SK-N-SH (cell line): ENCODE results near the gene KIAA1549.

Experiments
- EP300 ChIP-seq, 2 experiments: IDR thresholded peaks; 2 replicates each; pipeline versions ENCODE4 v1.4.0 to v1.6.1; 2012; ENCODE audit warnings: borderline replicate concordance in 1 of 2, low read depth in 1 of 2, low read length in 1 of 2
- EZH2phosphoT487 ChIP-seq: fragments of 200-600 bp; sonication (generic); IDR thresholded peaks from 2 replicates; pipeline ENCODE4 v1.6.1; 2017; ENCODE audit warnings: low read depth, mixed run types, mild to moderate bottlenecking, antibody characterized with exemption, moderate library complexity, borderline replicate concordance
- GABPA ChIP-seq: IDR thresholded peaks from 2 replicates; pipeline ENCODE4 v1.4.0; 2012; ENCODE audit warnings: low read depth, mild to moderate bottlenecking
- NRF1 ChIP-seq: IDR thresholded peaks from 2 replicates; pipeline ENCODE4 v1.6.1; 2012; ENCODE audit warnings: low read depth, mild to moderate bottlenecking, low read length
- POLR2AphosphoS5 ChIP-seq: IDR thresholded peaks from 2 replicates; pipeline ENCODE4 v1.6.1; 2012; ENCODE audit warnings: low read depth, low read length
- RCOR1 ChIP-seq: fragments of 150-350 bp; IDR thresholded peaks from 2 replicates; pipeline ENCODE4 v1.6.1; 2017; ENCODE audit warnings: antibody characterized with exemption, low read length
- YY1 ChIP-seq: IDR thresholded peaks from 2 replicates; pipeline ENCODE4 v1.4.0; 2012; ENCODE audit warnings: low read depth, mild to moderate bottlenecking
- TF ChIP-seq, protein P1 (sequence below): fragments of 200-600 bp; sonication (generic); IDR thresholded peaks from 2 replicates; pipeline ENCODE4 v1.6.1; 2017; ENCODE audit warnings: antibody characterized with exemption, mild to moderate bottlenecking, moderate library complexity
- TF ChIP-seq, protein P2 (sequence below): fragments of 150-350 bp; IDR thresholded peaks from 2 replicates; pipeline ENCODE4 v1.6.1; 2017; ENCODE audit warnings: antibody characterized with exemption, low read length, low read depth, borderline replicate concordance

DNA sequence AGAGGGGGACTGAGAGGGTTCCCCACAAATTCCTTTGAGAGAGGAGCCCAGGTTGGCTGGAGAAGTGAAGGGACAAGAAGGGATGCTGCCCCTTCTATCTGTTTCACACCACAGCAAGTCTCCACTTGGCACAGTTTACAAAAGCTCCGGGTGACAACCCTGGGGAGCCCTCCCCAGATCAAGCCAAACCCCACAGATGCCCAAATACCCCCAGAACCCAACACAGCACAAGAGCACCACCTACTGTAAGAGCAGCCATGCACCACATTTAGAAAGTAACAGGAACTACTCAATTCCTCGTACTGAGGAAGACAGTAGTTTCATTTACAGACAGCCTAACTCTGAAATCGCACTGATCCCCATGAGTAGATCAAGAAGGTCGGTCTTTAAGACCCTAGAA is 115.3 kb downstream of the KIAA1549 start:
- no peak for TF ChIP-seq EZH2phosphoT487
- no peak for TF ChIP-seq POLR2AphosphoS5
- no peak for TF ChIP-seq NRF1
- TF ChIP-seq YY1, result no peak
- TF ChIP-seq, protein P1, sequence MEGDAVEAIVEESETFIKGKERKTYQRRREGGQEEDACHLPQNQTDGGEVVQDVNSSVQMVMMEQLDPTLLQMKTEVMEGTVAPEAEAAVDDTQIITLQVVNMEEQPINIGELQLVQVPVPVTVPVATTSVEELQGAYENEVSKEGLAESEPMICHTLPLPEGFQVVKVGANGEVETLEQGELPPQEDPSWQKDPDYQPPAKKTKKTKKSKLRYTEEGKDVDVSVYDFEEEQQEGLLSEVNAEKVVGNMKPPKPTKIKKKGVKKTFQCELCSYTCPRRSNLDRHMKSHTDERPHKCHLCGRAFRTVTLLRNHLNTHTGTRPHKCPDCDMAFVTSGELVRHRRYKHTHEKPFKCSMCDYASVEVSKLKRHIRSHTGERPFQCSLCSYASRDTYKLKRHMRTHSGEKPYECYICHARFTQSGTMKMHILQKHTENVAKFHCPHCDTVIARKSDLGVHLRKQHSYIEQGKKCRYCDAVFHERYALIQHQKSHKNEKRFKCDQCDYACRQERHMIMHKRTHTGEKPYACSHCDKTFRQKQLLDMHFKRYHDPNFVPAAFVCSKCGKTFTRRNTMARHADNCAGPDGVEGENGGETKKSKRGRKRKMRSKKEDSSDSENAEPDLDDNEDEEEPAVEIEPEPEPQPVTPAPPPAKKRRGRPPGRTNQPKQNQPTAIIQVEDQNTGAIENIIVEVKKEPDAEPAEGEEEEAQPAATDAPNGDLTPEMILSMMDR, result peak; percentile 40
- no peak for TF ChIP-seq GABPA
- TF ChIP-seq EP300 (IDR thresholded peaks at IDR 0.05; ENCODE audit: borderline replicate concordance in 1 of 2, low read depth in 1 of 2, low read length in 1 of 2), result no peak
- TF ChIP-seq, protein P2, sequence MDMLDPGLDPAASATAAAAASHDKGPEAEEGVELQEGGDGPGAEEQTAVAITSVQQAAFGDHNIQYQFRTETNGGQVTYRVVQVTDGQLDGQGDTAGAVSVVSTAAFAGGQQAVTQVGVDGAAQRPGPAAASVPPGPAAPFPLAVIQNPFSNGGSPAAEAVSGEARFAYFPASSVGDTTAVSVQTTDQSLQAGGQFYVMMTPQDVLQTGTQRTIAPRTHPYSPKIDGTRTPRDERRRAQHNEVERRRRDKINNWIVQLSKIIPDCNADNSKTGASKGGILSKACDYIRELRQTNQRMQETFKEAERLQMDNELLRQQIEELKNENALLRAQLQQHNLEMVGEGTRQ, result no peak
- no peak for TF ChIP-seq RCOR1
